ENCODE results near the gene VIT.

- TF ChIP-seq CTCF (IDR thresholded peaks at IDR 0.05) (no peak), POLR2A (IDR thresholded peaks at IDR 0.05) (no peak)
These were observed 58.1 kb downstream of the VIT start for GRCh38 chr2:36754578-36754977.
